OCI-LY1 (cell line): Measurements from ENCODE around the gene PC.
"Not testable (repeated sequence)": the region's sequence is repeated elsewhere in the genome, so short reads cannot be mapped to it uniquely, and the experiment has no call there.

Experiments
- H2AFZ ChIP-seq: fragments of 200-600 bp; sonication (generic), shearing (Covaris generic); 2 replicates; pipeline ENCODE4 v1.6.0; 2014; ENCODE audit warnings: antibody characterized with exemption, mild to moderate bottlenecking, low read length
- H3F3A ChIP-seq: fragments of 200-600 bp; sonication (generic), shearing (Covaris generic); 2 replicates; pipeline ENCODE4 v1.6.0; 2014; ENCODE audit warnings: mild to moderate bottlenecking, antibody characterized with exemption, low read length, moderate library complexity; ENCODE audit not compliant: insufficient read depth
- H3K27ac ChIP-seq: fragments of 200-600 bp; sonication (generic); 2 replicates; pipeline ENCODE4 v1.5.1; 2014; ENCODE audit warnings: low read length, mixed run types, mild to moderate bottlenecking, low read depth; ENCODE audit not compliant: poor library complexity, severe bottlenecking
- H3K27me3 ChIP-seq: fragments of 200-600 bp; sonication (generic); 2 replicates; pipeline ENCODE4 v1.6.0; 2014; ENCODE audit warnings: antibody characterized with exemption, mild to moderate bottlenecking, low read length, moderate library complexity; ENCODE audit not compliant: insufficient read depth
- H3K36me3 ChIP-seq: fragments of 200-600 bp; sonication (generic); 2 replicates; pipeline ENCODE4 v1.6.1; 2014; ENCODE audit warnings: mild to moderate bottlenecking, antibody characterized with exemption, low read length, moderate library complexity, mixed read lengths; ENCODE audit not compliant: insufficient read depth
- H3K4me1 ChIP-seq: fragments of 200-600 bp; sonication (generic); 2 replicates; pipeline ENCODE4 v1.5.1; 2014; ENCODE audit warnings: mild to moderate bottlenecking, low read length, moderate library complexity; ENCODE audit not compliant: insufficient read depth, severe bottlenecking
- H3K4me2 ChIP-seq: fragments of 200-600 bp; sonication (generic), shearing (Covaris generic); 2 replicates; pipeline ENCODE4 v1.6.1; 2014; ENCODE audit warnings: low read length
- H3K4me3 ChIP-seq: fragments of 200-600 bp; sonication (generic); 2 replicates; pipeline ENCODE4 v1.5.1; 2014; ENCODE audit warnings: low read length, low read depth, mild to moderate bottlenecking, mixed read lengths; ENCODE audit not compliant: poor library complexity, severe bottlenecking
- H3K79me2 ChIP-seq: fragments of 200-600 bp; shearing (Covaris generic); 2 replicates; pipeline ENCODE4 v1.6.1; 2016; ENCODE audit warnings: mixed run types, low read length, mixed read lengths; ENCODE audit not compliant: insufficient read depth
- H3K9ac ChIP-seq: fragments of 200-600 bp; sonication (generic), shearing (Covaris generic); 2 replicates; pipeline ENCODE4 v1.6.1; 2014; ENCODE audit warnings: mild to moderate bottlenecking, low read length, mixed read lengths
- H3K9me2 ChIP-seq: fragments of 200-600 bp; sonication (generic), shearing (Covaris generic); 2 replicates; pipeline ENCODE4 v1.6.1; 2014; ENCODE audit warnings: low read depth, mild to moderate bottlenecking, low read length, mixed read lengths
- H3K9me3 ChIP-seq: fragments of 200-600 bp; shearing (Covaris generic); 2 replicates; pipeline ENCODE4 v1.6.1; 2014; ENCODE audit warnings: low read length, mixed read lengths
- H4K20me1 ChIP-seq: fragments of 200-600 bp; sonication (generic), shearing (Covaris generic); 2 replicates; pipeline ENCODE4 v1.6.0; 2016; ENCODE audit warnings: mild to moderate bottlenecking, low read length; ENCODE audit not compliant: insufficient read depth
- CTCF ChIP-seq: fragments of 200-600 bp; sonication (generic), shearing (Covaris generic); IDR thresholded peaks from 2 replicates; pipeline ENCODE4 v1.5.1; 2017; ENCODE audit warnings: mild to moderate bottlenecking, antibody characterized with exemption, low read length, moderate library complexity, mixed read lengths
- EZH2 ChIP-seq: fragments of 200-600 bp; sonication (generic), shearing (Covaris generic); IDR thresholded peaks from 2 replicates; pipeline ENCODE4 v1.8.0; 2017; ENCODE audit warnings: borderline replicate concordance, mixed run types, mild to moderate bottlenecking, antibody characterized with exemption, low read length, moderate library complexity, mixed read lengths

The PC gene

GRCh38 chr11:66834943-66835342, 123.2 kb downstream of the PC start:
- H3K36me3 ChIP-seq: peaks cover 32% of the 10 kb centered on the region; the same call in 1 of the 2 replicates
- no peaks in the 10 kb centered on the region for H3K9me2 ChIP-seq
- no peaks in the 10 kb centered on the region for H3F3A ChIP-seq
- H2AFZ ChIP-seq: no peak overlapping the region
- H3K9me3 ChIP-seq: no peaks in the 10 kb centered on the region
- peak overlapping the region; percentile 46 for H3K27ac ChIP-seq
- H3K4me3 ChIP-seq: no peak overlapping the region
- no peak overlapping the region for H3K9ac ChIP-seq
- no peak overlapping the region for H3K4me2 ChIP-seq
- H4K20me1 ChIP-seq: no peaks in the 10 kb centered on the region
- H3K79me2 ChIP-seq: no peaks in the 10 kb centered on the region
- H3K4me1 ChIP-seq: peaks cover 23% of the 10 kb centered on the region
- H3K27me3 ChIP-seq: no peaks in the 10 kb centered on the region
- TF ChIP-seq CTCF: no peak
- no peak for TF ChIP-seq EZH2

- H3K4me3 ChIP-seq: no peak overlapping the region
- H3K27me3 ChIP-seq: no peaks in the 10 kb centered on the region
- no peaks in the 10 kb centered on the region for H4K20me1 ChIP-seq
- H3K9ac ChIP-seq: no peak overlapping the region
- no peak overlapping the region for H3K27ac ChIP-seq
- no peaks in the 10 kb centered on the region for H3K79me2 ChIP-seq
- no peaks in the 10 kb centered on the region for H3K9me3 ChIP-seq
- H3K4me2 ChIP-seq: no peak overlapping the region
- peaks cover 19% of the 10 kb centered on the region for H3K4me1 ChIP-seq
- no peaks in the 10 kb centered on the region for H3F3A ChIP-seq
- H2AFZ ChIP-seq: no peak overlapping the region
- H3K36me3 ChIP-seq: peaks cover 28% of the 10 kb centered on the region; the same call in 1 of the 2 replicates
- TF ChIP-seq CTCF: no peak
- TF ChIP-seq EZH2: no peak
- H3K9me2 ChIP-seq: no peaks in the 10 kb centered on the region
Observed at GRCh38 chr11:66834539-66834845, 123.7 kb downstream of the PC start.

- H3K9ac ChIP-seq, H3K79me2 ChIP-seq, H4K20me1 ChIP-seq, H3K9me2 ChIP-seq, H3K4me1 ChIP-seq, H2AFZ ChIP-seq, H3F3A ChIP-seq, H3K4me3 ChIP-seq, H3K9me3 ChIP-seq, H3K4me2 ChIP-seq, H3K27ac ChIP-seq, H3K27me3 ChIP-seq: not testable (repeated sequence)
- H3K36me3 ChIP-seq: peaks cover 19% of the 10 kb centered on the region; the same call in 1 of the 2 replicates
Observed at GRCh38 chr11:66824573-66824972, 133.6 kb downstream of the PC start.

- TF ChIP-seq CTCF (no peak), EZH2 (no peak)
- H3K9ac ChIP-seq: no peak overlapping the region
Observed at GRCh38 chr11:66823700-66824099, 134.5 kb downstream of the PC start.

More at GRCh38 chr11:66823700-66824099, 134.5 kb downstream of the PC start:
- no peak overlapping the region for H2AFZ ChIP-seq
- no peaks in the 10 kb centered on the region for H3K27me3 ChIP-seq
- no peak overlapping the region for H3K4me3 ChIP-seq
- no peaks in the 10 kb centered on the region for H4K20me1 ChIP-seq
- no peaks in the 10 kb centered on the region for H3K9me3 ChIP-seq
- H3K79me2 ChIP-seq: no peaks in the 10 kb centered on the region
- H3K36me3 ChIP-seq: peaks cover 19% of the 10 kb centered on the region; the same call in 1 of the 2 replicates
- H3K4me2 ChIP-seq: no peak overlapping the region
- no peaks in the 10 kb centered on the region for H3K4me1 ChIP-seq
- no peaks in the 10 kb centered on the region for H3K9me2 ChIP-seq
- no peak overlapping the region for H3K27ac ChIP-seq
- H3F3A ChIP-seq: no peaks in the 10 kb centered on the region
